ENCODE data around the gene ABCA7.

- no peak for TF ChIP-seq CTCF (conservative IDR thresholded peaks at IDR 0.05 in 1 of 2, IDR thresholded peaks at IDR 0.05 in 1 of 2; ENCODE audit: extremely low read depth in 1 of 2, insufficient read depth in 1 of 2, low read depth in 1 of 2, low read length in 2 of 2)
- TF ChIP-seq EZH2 (IDR thresholded peaks at IDR 0.05; ENCODE audit: borderline replicate concordance, low read length) = no peak
These were observed 37.0 kb downstream of the ABCA7 start for GRCh38 chr19:1076951-1077350.

Data from mammary epithelial cell (primary cell).